Activated CD8-positive, alpha-beta memory T cell treated with anti-CD3 and anti-CD28 coated beads for 4 hours (primary cell): ENCODE results near the gene MSTO1.
"Not testable (repeated sequence)": the region's sequence is repeated elsewhere in the genome, so short reads cannot be mapped to it uniquely, and the experiment has no call there.

Experiments
- DNase-seq, 2 donors: peaks; one replicate each; pipeline ENCODE4 v3.0.0-alpha.2; 2020; ENCODE audit warnings: low read depth in 2 of 2

MSTO1 gene

DNA sequence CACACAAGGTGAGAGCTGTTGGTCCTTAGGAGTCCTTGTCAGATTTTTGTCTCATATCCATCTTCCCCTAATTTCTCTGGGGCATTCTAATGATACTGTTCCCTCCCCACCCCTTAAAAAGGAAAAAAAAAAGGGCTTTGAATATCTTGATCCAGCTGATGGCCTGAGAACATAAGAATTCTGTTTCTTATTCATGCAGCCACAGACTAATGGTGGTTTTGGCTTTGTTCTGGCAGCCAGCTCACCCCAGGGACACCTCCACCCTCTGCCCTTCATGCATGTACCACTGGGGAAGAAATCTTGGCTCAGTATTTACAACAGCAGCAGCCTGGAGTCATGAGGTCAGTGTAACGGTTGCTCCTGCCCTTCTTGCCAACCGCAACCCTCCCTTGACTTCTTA lies 3.2 kb downstream of the MSTO1 start:
- DNase-seq: not testable (repeated sequence)

DNA sequence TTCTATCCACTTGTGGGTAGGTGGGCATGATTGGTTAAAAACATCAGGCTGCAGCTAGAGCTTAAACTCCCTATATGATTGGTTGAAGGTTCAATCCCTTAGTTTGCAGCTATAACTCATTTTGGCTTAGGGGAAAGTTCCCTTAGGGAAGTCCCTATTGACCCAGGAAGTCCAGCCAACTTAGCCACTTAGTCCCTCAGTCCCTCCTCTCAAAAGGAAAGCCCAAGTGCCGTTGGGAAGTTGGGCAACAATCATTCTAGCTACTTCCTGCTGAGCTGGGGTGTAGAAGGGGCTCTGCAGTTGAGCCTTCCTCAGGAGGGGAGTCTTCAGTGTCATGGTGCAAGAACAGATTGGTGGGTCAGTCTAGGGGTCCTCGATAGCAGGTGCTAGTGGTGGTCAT lies 12.2 kb downstream of the MSTO1 start:
- DNase-seq: no peak

DNA sequence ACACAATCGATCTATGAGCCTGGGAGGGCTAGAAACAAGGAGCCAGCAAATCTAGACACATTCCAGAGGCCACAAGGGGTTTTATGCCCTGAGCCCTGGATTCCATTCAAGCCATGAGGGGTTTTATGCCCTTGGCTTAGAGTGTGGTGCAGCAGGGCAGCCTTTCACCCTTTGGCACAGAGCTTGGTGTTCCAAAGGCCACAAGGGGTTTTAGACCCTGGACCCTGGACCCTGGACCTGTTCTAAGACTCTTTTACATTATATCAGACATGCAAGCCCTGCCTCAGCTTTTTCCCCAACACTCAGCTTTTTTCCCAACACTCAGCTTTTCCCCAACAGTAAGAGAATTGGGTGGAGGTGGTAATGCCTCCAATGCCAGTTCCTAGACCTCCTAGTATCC lies 13.3 kb downstream of the MSTO1 start:
- no peak for DNase-seq

DNA sequence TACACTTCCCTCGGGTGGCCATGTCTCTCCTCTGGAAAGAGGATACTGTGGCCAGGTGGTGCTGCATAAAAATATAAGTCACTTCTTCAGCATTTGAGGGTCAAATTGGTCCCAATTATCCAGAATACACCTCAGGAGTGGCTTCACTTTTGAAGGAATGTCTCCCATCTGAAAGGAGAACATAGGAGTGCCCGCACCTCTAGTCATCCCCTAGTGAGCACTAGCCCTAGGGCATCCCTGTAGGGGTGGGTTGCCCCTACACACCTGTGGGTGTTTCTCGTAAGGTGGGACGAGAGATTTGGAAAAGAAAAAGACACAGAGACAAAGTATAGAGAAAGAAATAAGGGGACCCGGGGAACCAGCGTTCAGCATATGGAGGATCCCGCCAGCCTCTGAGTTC lies 16.4 kb downstream of the MSTO1 start:
- not testable (repeated sequence) for DNase-seq

DNA sequence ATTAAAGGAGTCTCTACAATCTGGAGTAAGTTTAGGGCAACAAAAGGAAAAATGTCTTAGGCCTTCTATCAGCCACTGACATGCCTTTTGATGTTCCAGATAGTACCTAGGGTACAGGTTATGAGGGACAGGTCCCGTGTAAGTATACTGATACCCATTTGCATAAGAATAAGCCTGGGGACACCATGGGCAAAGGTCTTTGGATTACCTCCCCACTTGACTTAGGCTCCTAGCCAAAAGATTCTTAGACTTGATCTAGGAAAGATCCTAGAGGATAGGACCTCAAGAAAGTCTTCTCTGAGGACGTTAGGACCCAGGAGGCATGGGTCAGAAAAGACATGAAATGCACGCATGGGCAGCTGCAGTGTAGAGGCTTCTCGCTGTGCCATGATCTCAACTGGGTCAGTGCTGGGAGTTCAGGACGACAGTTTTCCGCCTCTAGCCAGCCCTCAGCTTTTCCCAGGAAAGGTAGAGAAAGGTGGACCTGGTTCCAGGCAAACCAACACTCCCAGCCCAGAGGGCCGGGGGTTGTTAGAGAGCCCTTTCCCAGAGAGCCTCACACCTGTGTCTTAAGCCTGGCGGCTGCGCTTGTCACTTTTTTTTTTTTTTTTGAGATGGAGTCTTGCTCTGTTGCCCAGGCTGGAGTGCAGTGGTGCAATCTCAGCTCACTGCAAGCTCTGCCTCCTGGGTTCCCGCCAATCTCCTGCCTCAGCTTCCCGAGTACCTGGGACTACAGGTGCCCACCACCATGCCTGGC lies 26.6 kb downstream of the MSTO1 start:
- DNase-seq: no peak

DNA sequence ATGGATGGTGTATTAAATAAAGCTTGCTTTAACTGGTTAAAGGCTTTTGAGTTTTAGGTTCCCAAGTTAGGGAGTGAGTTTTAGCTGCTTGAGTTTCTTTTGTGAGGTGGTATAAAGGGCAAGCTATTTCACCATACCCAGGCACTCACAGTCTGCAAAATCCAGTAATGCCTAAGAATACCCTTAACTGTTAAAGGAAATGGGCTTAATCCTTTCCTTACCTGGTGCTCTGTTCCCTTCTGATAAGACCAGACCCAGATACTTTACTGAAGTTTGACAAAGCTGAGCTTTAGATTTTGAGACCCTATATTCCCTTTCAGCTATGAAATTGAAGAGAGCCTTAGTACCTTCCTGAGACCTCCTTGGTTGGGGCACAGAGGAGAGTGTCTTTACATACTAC lies 30.3 kb downstream of the MSTO1 start:
- no peak for DNase-seq

DNA sequence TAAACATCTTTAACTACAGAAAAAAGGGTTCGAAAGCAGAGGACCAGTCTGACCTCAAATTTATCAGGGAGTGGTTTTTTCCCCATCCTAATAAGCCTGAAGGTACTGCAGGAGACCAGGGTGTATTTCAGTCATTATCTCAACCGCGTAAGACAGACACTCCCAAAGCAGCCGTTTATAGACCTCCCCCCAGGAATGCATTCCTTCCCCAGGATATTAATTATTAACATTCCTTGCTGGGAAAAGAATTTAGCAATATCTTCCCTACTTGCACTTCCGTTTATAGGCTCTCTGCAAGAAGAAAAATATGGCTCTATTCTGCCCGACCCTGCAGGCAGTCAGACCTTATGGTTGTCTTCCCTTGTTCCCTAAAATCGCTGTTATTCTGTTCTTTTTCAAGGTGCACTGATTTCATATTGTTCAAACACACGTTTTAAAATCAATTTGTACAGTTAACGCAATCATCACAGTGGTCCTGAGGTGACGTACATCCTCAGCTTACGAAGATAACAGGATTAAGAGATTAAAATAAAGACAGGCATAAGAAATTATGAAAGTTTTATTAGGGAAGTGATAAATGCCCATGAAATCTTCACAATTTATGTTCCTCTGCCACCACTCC lies 32.7 kb downstream of the MSTO1 start:
- not testable (repeated sequence) for DNase-seq

DNA sequence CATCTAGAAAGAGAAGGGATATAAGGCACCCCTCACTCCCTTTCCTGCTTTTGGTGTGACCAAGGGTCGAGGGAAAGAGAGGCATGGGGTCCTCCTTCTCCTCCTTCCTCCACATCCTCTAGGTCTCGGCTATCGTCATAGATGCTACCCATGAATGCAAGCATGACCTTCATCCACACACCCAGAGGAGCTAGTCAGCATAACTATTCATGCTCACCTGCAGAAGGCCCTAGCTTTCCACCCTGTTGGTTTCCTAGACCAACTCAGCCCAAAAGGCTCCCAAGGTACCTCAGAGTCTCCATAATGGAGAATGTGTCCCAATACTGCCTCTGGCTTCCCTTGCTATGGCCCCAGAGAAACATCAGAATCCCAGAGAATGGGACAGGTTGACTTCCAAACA lies 33.2 kb downstream of the MSTO1 start:
- no peak for DNase-seq

DNA sequence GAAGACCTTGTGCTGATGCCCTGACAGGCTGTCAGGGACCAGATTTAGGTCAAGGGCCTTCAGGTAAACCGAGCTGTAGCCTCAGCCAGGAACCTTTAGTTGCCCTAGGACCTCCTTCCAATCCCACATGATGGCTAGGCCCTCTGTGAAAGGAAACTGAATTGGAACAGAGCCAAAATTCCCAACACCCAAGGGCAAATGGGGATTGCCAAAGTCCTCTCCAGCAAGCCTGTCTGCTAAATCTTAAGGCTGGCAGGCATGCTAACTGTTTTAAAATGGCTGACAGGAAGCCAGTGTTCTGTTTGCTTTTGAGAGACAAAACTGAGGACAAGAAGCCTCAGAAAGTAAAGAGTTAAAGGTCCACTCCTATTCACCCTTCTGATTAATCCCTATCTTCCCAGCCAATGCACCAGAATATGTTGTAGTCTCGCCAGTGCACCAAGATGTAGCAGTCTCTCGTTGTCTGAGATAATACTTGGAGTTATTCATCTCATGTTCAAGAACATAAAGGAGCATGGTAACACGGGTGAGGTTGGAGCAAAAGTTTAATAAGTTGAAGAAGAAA lies 35.1 kb downstream of the MSTO1 start:
- no peak for DNase-seq

DNA sequence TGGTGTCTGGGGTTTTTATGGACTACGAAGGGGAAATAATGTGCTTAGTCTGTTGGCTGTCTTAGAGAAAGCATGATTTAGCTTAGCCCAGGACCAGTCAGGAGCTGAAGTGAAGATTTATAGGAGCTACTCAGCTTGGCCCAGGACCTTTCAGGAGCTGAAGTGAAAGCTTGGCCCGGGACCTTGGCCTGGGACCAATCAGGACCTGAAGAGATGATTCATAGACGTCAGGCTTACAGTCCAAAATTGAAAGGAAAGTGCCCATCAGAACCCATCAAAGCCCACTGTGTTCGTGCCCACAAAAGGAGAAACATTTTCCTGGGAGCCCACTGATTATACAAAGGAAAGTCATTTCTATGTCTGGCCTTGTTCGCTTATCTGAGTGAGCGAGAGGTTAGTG lies 35.6 kb downstream of the MSTO1 start:
- no peak for DNase-seq

DNA sequence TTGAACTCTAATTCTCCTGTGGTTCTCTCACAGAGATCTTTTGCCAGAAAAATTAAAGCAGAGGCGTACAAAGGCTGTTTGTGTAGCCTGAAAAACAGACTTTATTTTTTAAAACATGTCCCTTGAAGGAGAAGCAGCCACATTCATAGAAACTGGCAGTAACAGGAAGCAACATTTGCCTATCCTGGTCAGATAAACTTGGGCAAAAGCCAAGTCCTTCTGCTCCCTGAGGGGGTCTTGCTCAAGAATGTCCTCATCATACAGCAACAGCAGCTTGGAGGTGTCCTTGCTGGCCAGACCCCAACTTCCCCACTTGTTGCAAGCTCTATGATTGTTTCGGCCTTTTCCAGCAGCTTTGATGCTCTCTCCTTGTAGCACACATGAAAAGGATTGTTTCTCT lies 36.3 kb downstream of the MSTO1 start:
- no peak for DNase-seq

DNA sequence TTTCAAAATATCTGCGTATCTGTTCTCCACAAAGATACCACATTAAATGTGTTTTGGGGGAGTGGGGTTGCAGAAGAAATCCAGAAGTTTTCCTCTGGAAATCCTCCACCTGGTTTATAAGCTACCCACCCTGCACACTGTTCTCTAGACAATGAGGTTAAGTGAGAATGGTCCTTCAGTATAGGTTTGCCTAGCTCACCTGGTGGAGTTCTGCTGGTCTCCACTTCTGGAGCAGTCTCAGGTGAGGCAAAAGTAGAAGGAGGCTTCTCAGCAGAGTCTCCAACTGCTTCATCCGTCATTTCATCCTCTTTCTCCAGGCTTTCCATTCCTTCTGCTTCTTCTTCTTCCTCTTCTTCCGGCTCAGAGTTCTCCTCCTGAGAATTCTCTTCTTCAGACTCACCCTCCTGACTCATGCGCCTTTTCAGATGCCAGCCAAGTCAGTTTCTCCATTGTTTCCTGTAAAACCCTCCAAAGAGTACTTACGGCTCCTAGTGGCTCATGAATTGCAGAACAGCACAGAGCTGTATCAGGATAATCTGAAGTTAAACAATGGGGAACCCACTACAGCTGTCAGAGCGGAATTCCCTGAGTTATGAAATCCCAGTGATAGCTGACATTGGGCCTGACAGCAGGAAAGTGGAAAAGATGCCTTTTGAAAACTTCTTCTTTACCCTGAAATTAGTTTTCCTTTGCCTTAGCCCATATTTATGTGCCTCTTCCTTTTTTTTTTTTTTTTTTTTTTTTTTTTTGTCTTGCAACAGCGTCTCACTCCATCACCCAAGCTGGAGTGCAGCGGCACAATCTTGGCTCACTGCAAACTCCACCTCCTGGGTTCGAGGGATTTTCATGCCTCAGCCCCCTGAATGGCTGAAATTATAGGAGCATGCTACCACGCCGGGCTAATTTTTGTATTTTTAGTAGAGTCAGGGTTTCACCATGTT lies 38.5 kb downstream of the MSTO1 start:
- no peak for DNase-seq

DNA sequence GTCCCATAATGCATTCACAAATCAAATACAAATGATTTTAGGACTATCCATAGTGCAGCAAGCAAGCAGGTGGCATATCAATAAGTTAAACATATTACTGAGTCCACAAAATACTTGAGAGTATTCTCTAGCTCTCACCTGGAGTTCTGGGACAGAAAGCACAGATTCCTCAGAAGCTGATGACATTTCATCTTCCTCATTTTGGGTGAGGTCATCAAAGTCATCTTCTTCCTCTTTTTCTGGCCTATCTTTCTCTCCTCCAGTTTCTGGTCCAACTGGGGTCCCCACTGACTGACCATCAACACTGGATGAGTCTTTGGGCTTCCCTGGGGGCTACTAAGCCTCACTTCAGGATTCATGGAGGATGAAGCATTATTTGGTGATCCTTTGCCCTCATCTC lies 39.7 kb downstream of the MSTO1 start:
- no peak for DNase-seq

DNA sequence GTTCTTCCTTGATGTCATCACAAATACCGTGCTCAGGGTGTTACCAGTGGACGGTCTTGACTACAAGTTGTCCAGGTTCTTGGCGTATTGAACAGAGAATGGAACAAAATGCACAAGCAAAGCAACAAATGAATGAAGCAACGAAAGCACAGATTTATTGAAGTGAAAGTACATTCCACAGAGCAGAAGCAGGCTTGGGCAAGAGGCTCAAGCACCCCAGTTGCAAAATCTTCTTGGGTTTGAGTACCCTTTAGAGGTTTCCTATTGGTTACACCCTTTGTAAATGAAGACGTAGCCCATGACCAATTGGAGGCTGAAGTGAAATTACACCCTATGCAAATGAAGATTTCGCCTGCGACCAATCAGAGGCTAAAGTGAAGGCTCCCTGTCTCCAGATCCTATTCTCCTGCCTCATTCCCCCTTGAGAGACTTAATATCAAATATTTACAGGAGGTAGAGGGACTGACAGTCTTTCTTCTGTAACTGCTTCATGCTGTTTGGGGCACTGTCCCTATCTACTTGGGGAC lies 40.3 kb downstream of the MSTO1 start:
- no peak for DNase-seq

DNA sequence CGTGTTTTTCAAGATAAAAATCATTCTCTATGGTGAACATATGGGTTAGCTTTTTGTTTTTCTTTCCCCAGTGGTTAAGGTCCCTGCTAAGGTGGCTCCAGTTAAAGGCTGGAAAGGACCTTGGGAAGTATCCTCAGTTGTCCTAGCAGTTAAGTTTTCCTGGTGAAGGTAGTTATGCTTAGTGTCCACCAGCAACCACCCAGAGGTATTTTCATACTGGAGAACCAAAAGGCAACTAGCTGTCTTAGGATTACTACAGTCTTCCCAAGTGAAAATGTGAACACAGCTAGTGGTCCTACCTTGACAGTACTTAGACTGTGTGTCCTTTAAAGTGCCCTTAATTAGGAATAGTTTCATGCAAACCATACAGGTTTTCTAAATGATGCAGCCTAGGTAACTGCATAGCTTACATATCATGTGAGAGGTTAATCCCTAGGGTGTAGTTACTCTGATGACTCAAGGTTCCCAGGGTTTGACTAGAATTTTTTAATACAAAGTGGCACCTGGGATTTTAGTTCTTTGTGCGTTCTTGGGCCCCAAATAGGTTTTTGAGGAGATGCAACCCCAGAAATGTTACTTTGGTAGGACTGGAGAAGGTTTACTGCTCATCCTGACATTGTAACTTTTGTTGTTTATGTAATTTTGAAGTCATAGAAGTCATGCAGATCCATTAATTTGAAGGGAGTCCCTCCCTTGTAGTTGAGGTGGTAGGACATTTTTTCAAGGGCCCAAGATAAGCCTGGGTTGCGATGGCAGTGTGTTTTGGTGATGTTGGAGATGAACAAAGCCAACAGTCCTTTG lies 42.0 kb downstream of the MSTO1 start:
- DNase-seq: no peak

DNA sequence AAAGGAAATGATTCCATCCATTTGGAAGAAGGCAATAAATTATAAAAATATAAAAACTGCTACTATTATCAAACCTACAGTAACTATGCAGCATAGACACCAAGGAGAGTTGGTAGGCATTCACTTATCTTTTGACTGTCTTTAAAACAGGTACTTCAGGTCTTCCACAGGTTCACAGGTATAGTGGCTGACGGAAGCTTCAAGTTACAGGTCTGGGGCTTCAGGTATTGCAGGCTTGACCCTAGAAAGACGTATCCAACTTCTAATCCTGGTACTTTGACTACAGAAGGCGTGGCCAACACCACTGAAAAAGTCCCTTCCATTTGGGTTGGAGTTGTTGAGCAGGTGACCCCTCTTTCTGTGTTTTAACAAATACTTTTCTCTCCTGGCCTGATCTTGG lies 42.9 kb downstream of the MSTO1 start:
- no peak for DNase-seq

DNA sequence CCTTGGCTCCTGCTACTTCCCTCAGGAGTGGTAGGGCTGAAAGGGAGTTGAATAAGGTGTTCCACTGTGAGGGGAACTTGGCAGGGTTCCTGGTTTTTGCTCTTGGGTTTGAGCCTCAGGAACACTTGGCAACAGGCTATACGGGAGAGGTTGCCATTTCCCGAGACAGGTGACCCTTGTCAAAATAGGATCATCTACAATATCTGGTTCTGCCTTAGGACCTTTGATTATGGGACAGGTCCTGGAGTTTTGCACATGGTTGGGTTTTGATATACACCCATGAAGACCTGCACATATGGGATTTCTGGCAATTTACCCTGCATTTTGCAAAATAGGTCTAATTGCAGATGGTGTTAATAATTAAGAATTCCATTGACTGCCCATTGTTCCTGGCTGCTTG lies 47.4 kb downstream of the MSTO1 start:
- DNase-seq: no peak

DNA sequence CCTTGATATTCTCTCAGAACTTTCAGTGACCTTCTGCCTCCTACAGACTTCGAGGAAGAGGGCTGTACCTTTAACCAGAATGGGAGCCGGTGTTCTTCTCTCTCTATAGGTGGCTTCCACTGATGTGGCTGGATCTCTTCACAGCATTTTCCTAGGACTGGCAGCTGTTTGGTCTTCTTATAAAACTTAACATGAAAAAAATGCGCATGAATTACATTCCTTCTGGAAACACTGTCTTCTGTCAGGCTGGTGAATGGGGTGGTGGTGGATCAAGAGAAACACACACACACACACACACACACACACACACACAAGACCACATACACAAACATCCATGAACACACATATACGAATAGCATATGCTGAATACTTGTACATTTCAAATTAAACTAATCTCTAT lies 51.2 kb downstream of the MSTO1 start:
- not testable (repeated sequence) for DNase-seq
